Heart left ventricle (tissue), 16 donors: ENCODE measurements around the gene ARHGAP5. TPM values are rescaled to one million over a fixed set of nuclear protein-coding genes. Genes with fewer than 3 reads are reported as not detected.

Experiments
- ATAC-seq, 4 donors: fragments of 200-7000 bp; cut with Tn5 transposase; one replicate each; pipeline ENCODE4 v1.9.1; 2020 to 2022; ENCODE audit warnings: moderate library complexity in 4 of 4, mild to moderate bottlenecking in 3 of 4, moderate number of reproducible peaks in 1 of 4
- DNase-seq, 5 donors: peaks; one replicate each; pipeline ENCODE4 v3.0.0-alpha.2; 2020
- H3K27ac ChIP-seq, 12 donors: fragments of 200-600 bp; sonication (generic) in 4 of 12; one replicate each; pipeline versions ENCODE4 v1.5.0 to v1.8.0; 2016 to 2022; ENCODE audit warnings: mild to moderate bottlenecking in 2 of 12
- H3K27me3 ChIP-seq, 9 donors: fragments of 200-600 bp; sonication (generic) in 2 of 9; one replicate each; pipeline versions ENCODE4 v1.5.1 to v1.8.0; 2016 to 2022; ENCODE audit warnings: mild to moderate bottlenecking in 3 of 9
- H3K36me3 ChIP-seq, 9 donors: fragments of 200-600 bp; sonication (generic) in 2 of 9; one replicate each; pipeline versions ENCODE4 v1.5.0 to v1.8.0; 2018 to 2022; ENCODE audit warnings: mild to moderate bottlenecking in 2 of 9
- H3K4me1 ChIP-seq, 12 donors: fragments of 200-600 bp; sonication (generic) in 4 of 12; one replicate each; pipeline versions ENCODE4 v1.5.0 to v1.8.0; 2016 to 2022; ENCODE audit warnings: mild to moderate bottlenecking in 3 of 12
- H3K4me3 ChIP-seq, 12 donors: fragments of 200-600 bp; sonication (generic) in 4 of 12; one replicate each; pipeline versions ENCODE4 v1.5.0 to v1.8.0; 2017 to 2022; ENCODE audit warnings: mild to moderate bottlenecking in 9 of 12, moderate library complexity in 4 of 12
- H3K9me3 ChIP-seq, 12 donors: fragments of 200-600 bp; sonication (generic) in 4 of 12; one replicate each; pipeline versions ENCODE4 v1.5.0 to v1.8.0; 2016 to 2022; ENCODE audit warnings: mild to moderate bottlenecking in 1 of 12
- POLR2A ChIP-seq, 2 donors: fragments of 450-650 bp; IDR thresholded peaks; one replicate each; pipeline ENCODE4 v1.6.1; 2017; ENCODE audit warnings: antibody characterized with exemption in 2 of 2, mild to moderate bottlenecking in 2 of 2, moderate library complexity in 2 of 2
- WGBS, 4 donors: extraction: QIAGEN DNeasy Blood & Tissue Kit in 2 of 4; methylation state at CpG; one replicate each; pipeline versions ENCODE4 v1.1.5 to v1.1.7; 2013 to 2018; 5-methylcytosine and 5-hydroxymethylcytosine counted together
- intact Hi-C, 10 donors: fragments of 100-400 bp; cut with DNase I; formaldehyde crosslinking; loops; one replicate each; pipeline versions ENCODE4 v1.11.1 to v1.14.2; 2022
- polyA plus RNA-seq, 2 donors: library from polyadenylated mRNA; stranded (reverse); fragments of 200-250 nt; gene quantifications; one replicate each; pipeline ENCODE4 v1.2.3, GENCODE V29; 2013
- total RNA-seq, 9 donors: library from RNA; depleted of rRNA in 2 of 9; stranded (reverse); fragments of >200 nt in 2 of 9; fragmentation: NEBNext Ultra II Directional in 3 of 9; extraction: Animal tissue kit (Norgen Biotek cat#: 25700) in 3 of 9; gene quantifications; one replicate each; pipeline versions ENCODE4 v1.1.0 to v1.2.4, GENCODE V29; 2016 to 2023
- TF ChIP-seq, protein P1 (sequence below), 12 donors: fragments of 200-600 bp; sonication (generic) in 4 of 12; IDR thresholded peaks; one replicate each; pipeline versions ENCODE4 v1.5.0 to v1.8.0; 2018 to 2022; ENCODE audit warnings: antibody characterized with exemption in 12 of 12, mild to moderate bottlenecking in 5 of 12
- donor health status: ischemic (EF 13 %, LVEDD 7.1; RV severe dilation, severe dysfunction).
- donor health status: healthy with polysubstance abuse.
- donor health status: DM: no; HTN: yes; CAD: no.
- donor health status: DM: no; HTN: no; CAD: no.
- donor health status: ischemic (EF 25% LVEDD 6.9; RV normal size, moderate dysfunction).
- donor health status: ischemic (EF 25% LVEDD 5.7; RV mildly dilated, moderate dysfunction).
- donor health status: healthy.
- donor health status: DM: yes; HTN: yes; CAD: no.
- donor health status: ischemic (EF 35%, LVEDD 5.7; RV mildly dilated, moderate dysfunction).
- donor health status: nonischemic (EF 11% LVEDD 7.7; RV severe dilation, severe dysfunction).
- donor health status: DM: yes; HTN: yes; CAD: no.
- donor health status: PGD.
- donor health status: ischemic (EF 29% LVEDD 5.4; RV normal size, mild dysfunction).
- donor health status: nonischemic (EF 23%, LVEDD 6.1; RV moderate dilation, normal function).

The ARHGAP5 gene
- total and polyA plus RNA-seq, 11 donors, result 21.0 to 277 (median 243) TPM

DNA sequence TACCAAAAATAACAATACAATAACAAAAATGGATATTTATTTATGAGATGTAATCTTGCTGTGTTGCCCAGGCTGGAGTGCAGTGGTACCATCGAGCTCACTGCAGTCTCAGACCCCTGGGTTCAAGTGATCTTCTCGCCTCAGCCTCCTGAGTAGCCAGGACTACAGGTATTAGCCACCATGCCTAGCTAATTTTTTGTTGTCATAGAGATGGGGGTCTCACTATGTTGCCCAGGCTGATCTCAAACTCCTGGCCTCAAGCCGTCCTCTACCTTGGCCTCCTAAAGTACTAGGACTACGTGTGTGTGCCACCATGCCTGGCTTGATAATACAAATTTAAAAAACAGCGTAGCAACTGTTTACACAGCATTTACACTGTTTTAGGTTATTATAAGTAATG is 23.1 kb downstream of the ARHGAP5 start:
- H3K4me3 ChIP-seq, result no peak overlapping the region

DNA sequence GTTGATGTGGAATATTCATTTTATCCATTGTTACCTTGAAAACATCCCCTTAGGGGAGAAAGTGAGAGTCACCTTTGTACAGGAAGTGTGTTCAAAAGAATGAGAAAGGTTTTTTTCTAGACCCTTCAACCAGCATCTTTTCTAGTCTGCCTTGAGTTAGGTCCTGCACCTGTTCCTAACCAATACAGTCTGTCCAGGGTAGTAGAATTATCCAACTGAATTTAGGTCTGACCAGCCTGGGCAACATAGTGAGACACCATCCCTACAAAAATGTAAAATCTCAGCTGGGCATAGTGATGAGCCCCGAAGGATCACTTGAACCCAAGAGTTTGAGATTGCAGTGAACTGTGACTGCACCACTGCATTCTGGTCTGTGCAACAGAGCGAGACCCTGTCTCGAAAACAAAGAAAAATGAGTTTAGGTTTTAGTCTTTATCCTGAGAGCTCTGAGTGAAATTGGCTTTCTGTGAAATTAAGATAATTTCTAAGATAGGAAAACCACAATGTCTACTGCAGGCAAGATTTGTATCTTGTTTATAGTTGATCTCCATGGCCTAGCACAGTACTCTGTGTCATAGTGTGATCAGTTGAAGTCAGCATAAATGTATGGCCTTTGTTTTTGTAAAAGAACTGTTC is 25.2 kb downstream of the ARHGAP5 start:
- intact Hi-C loops, result no loop called here
- Histone ChIP-seq H3K36me3 (peaks cover 0 to 28% (median 0%) of the 10 kb centered on the region in 9 donors), H3K4me1 (peaks cover 0 to 48% (median 20%) of the 10 kb centered on the region in 12 donors), H3K9me3 (no peaks in the 10 kb centered on the region), H3K27ac (no peak overlapping the region), H3K27me3 (no peaks in the 10 kb centered on the region), H3K4me3 (no peak overlapping the region)
- ATAC-seq (peak in 1 of 4 donors; percentile 27), DNase-seq (no peak)
- 89 to 95% (median 91%) methylated on average over 3 of the region's 3 CpGs for WGBS, 4 donors
- TF ChIP-seq, protein P1, sequence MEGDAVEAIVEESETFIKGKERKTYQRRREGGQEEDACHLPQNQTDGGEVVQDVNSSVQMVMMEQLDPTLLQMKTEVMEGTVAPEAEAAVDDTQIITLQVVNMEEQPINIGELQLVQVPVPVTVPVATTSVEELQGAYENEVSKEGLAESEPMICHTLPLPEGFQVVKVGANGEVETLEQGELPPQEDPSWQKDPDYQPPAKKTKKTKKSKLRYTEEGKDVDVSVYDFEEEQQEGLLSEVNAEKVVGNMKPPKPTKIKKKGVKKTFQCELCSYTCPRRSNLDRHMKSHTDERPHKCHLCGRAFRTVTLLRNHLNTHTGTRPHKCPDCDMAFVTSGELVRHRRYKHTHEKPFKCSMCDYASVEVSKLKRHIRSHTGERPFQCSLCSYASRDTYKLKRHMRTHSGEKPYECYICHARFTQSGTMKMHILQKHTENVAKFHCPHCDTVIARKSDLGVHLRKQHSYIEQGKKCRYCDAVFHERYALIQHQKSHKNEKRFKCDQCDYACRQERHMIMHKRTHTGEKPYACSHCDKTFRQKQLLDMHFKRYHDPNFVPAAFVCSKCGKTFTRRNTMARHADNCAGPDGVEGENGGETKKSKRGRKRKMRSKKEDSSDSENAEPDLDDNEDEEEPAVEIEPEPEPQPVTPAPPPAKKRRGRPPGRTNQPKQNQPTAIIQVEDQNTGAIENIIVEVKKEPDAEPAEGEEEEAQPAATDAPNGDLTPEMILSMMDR (IDR thresholded peaks at IDR 0.05), result no peak
- no peak for TF ChIP-seq POLR2A (IDR thresholded peaks at IDR 0.05)

More for the DNA sequence above, 23.1 kb downstream of the ARHGAP5 start:
- intact Hi-C loops, result no loop called here
- TF ChIP-seq POLR2A (IDR thresholded peaks at IDR 0.05), result no peak
- TF ChIP-seq, protein P1 (IDR thresholded peaks at IDR 0.05), result no peak
- H3K4me1 ChIP-seq, result peaks cover 0 to 34% (median 19%) of the 10 kb centered on the region in 12 donors
- ATAC-seq (no peak), DNase-seq (no peak)
- H3K27me3 ChIP-seq, result no peaks in the 10 kb centered on the region
- 92 to 98% (median 96%) methylated on average over 5 of the region's 5 CpGs for WGBS, 4 donors
- no peak overlapping the region for H3K27ac ChIP-seq
- peaks cover 0 to 29% (median 0%) of the 10 kb centered on the region in 9 donors for H3K36me3 ChIP-seq
- no peaks in the 10 kb centered on the region for H3K9me3 ChIP-seq

DNA sequence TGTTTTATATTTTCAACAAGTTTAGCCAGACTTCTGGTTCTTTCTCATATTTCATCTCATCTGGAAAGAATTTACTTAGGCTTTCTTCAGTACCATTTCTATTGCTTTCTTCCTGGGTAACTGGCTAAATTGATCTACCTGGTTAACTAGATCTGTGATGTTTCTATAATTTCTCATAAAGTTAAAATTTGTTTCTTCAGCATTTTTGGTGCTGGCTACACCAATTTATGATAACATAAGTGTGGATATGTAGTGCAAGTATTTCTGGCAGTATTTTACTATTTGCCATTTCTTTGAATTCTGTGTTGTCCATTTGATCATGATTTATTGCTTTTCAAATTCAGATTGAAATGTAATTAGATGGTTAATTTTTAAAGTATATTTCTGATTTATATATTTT is 25.9 kb downstream of the ARHGAP5 start:
- no peak overlapping the region for H3K27ac ChIP-seq
- no peak for DNase-seq
- intact Hi-C loops, result no loop called here
- H3K27me3 ChIP-seq, result no peaks in the 10 kb centered on the region
- no peaks in the 10 kb centered on the region for H3K9me3 ChIP-seq
- peaks cover 0 to 21% (median 0%) of the 10 kb centered on the region in 9 donors for H3K36me3 ChIP-seq
- no peak for ATAC-seq
- no peak for TF ChIP-seq POLR2A (IDR thresholded peaks at IDR 0.05)
- TF ChIP-seq, protein P1 (IDR thresholded peaks at IDR 0.05), result no peak
- peaks cover 0 to 49% (median 20%) of the 10 kb centered on the region in 12 donors for H3K4me1 ChIP-seq
- H3K4me3 ChIP-seq, result no peak overlapping the region

DNA sequence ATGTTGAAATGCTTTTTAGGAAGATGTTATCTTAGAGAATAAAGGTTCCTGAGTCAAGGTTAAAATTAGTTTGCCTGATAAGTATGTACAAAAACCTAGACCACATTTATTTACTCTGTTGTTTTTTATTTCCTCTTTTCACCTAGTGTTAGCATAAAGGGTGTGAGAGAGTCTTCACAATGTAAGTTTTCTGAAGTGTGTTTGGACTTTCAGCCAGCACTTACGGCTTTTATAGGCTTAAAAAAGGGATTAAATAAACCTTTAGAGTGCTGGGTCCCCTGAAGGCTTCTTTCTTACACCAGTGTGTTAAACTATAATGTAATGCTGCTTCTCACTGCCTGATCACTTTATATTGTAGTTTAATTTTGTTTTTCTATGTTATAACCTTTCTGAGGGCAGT is 27.2 kb downstream of the ARHGAP5 start:
- 73 to 82% (median 78%) methylated on average over 1 of the region's 1 CpG for WGBS, 4 donors
- Histone ChIP-seq H3K27me3 (no peaks in the 10 kb centered on the region), H3K36me3 (peaks cover 0 to 19% (median 0%) of the 10 kb centered on the region in 9 donors), H3K4me1 (peaks cover 0 to 55% (median 25%) of the 10 kb centered on the region in 12 donors), H3K4me3 (no peak overlapping the region), H3K27ac (no peak overlapping the region), H3K9me3 (no peaks in the 10 kb centered on the region)
- DNase-seq (no peak), ATAC-seq (no peak)
- intact Hi-C loops, result no loop called here
- TF ChIP-seq, protein P1 (IDR thresholded peaks at IDR 0.05), result no peak
- TF ChIP-seq POLR2A (IDR thresholded peaks at IDR 0.05), result no peak
